SU-DHL-6 (cell line): ENCODE results near the gene ATRIP.
"Not testable (repeated sequence)": the region's sequence is repeated elsewhere in the genome, so short reads cannot be mapped to it uniquely, and the experiment has no call there.

Source experiments
- H2AFZ ChIP-seq: fragments of 200-600 bp; sonication (generic); 2 replicates; pipeline ENCODE4 v1.6.1; 2014; ENCODE audit warnings: low read depth, mild to moderate bottlenecking, moderate library complexity, mixed read lengths, antibody characterized with exemption, low read length; ENCODE audit not compliant: severe bottlenecking
- H3F3A ChIP-seq: fragments of 200-600 bp; shearing (Covaris generic); 2 replicates; pipeline ENCODE4 v1.6.0; 2016; ENCODE audit warnings: antibody characterized with exemption, mild to moderate bottlenecking; ENCODE audit not compliant: insufficient read depth
- H3K27ac ChIP-seq: fragments of 200-600 bp; sonication (generic); 2 replicates; pipeline ENCODE4 v1.5.1; 2016; ENCODE audit warnings: low read depth, mild to moderate bottlenecking, low read length, moderate library complexity, mixed read lengths
- H3K27me3 ChIP-seq: fragments of 200-600 bp; sonication (generic), shearing (Covaris generic); 2 replicates; pipeline ENCODE4 v1.6.0; 2014; ENCODE audit warnings: mild to moderate bottlenecking, low read length
- H3K36me3 ChIP-seq: fragments of 200-600 bp; sonication (generic); 2 replicates; pipeline ENCODE4 v1.6.1; 2014; ENCODE audit warnings: mild to moderate bottlenecking, low read length, mixed read lengths
- H3K4me2 ChIP-seq: fragments of 300-600, 200-600 bp; shearing (Covaris generic), sonication (generic); 2 replicates; pipeline ENCODE4 v1.6.0; 2014; ENCODE audit warnings: low read length, low read depth, mild to moderate bottlenecking; ENCODE audit not compliant: poor library complexity, severe bottlenecking
- H3K4me3 ChIP-seq: fragments of 200-600 bp; sonication (generic); 2 replicates; pipeline ENCODE4 v1.5.1; 2014; ENCODE audit warnings: antibody characterized with exemption, low read length, mild to moderate bottlenecking, mixed read lengths; ENCODE audit not compliant: insufficient read depth, poor library complexity, severe bottlenecking
- H3K79me2 ChIP-seq: fragments of 200-600 bp; sonication (generic); 2 replicates; pipeline ENCODE4 v1.6.1; 2014; ENCODE audit warnings: mild to moderate bottlenecking, low read length, moderate library complexity; ENCODE audit not compliant: insufficient read depth
- H3K9ac ChIP-seq: fragments of 200-600 bp; sonication (generic); 2 replicates; pipeline ENCODE4 v1.7.0; 2014; ENCODE audit warnings: mild to moderate bottlenecking, low read length
- H3K9me2 ChIP-seq: fragments of 200-600 bp; sonication (generic); replicated peaks from 2 replicates; pipeline ENCODE4 v1.6.1; 2014; ENCODE audit warnings: low read length; ENCODE audit not compliant: insufficient read depth
- H3K9me3 ChIP-seq: fragments of 200-600 bp; sonication (generic); 2 replicates; pipeline ENCODE4 v1.6.1; 2014; ENCODE audit warnings: low read length, mixed read lengths; ENCODE audit not compliant: insufficient read depth
- H4K20me1 ChIP-seq: fragments of 200-600 bp; sonication (generic); 2 replicates; pipeline ENCODE4 v1.6.1; 2014; ENCODE audit warnings: low read depth, mild to moderate bottlenecking, antibody characterized with exemption, low read length, moderate library complexity, mixed read lengths
- EZH2phosphoT487 ChIP-seq: fragments of 200-600 bp; sonication (generic), shearing (Covaris generic); conservative IDR thresholded peaks from 2 replicates; pipeline ENCODE4 v1.6.1; 2018; ENCODE audit warnings: mild to moderate bottlenecking, antibody characterized with exemption, low read length, moderate library complexity, mixed read lengths
- TF ChIP-seq, protein P1 (sequence below): fragments of 200-600 bp; sonication (generic); IDR thresholded peaks from one replicate; pipeline ENCODE4 v1.5.1; 2017; ENCODE audit warnings: antibody characterized with exemption, mild to moderate bottlenecking, low read length, moderate library complexity; ENCODE audit not compliant: insufficient read depth, poor library complexity, severe bottlenecking

ATRIP gene

DNA sequence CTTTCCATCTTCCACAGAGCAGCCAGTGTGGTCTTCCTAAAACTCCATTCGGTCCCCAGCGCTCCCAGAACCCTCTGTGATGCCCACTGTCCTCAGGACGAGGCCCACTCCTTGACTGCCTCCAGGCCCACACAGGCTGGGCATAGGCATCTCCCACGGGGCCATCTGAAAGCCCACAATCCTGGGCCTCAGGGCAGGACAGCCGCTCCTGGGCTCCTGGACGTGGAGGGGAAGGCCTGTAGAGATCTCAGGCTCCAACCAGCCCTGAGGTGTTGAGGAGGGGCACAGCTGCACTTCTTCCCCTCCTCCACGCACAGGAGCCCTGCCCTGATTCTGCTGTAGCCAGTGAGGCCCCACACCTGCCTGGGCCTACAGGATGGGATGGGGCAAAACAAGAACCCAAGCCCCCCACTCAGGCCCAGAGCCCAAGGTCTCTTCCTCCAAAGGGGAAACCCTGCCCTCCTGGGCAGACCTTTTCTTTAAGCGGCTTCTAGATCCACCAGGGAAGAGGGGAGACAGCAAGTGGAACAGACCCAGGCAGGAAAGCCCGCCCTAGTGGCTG lies 31.5 kb downstream of the ATRIP start:
- Histone ChIP-seq H2AFZ (no peak overlapping the region), H3K27ac (no peak overlapping the region), H3F3A (peaks cover 7% of the 10 kb centered on the region), H3K9me3 (no peaks in the 10 kb centered on the region), H3K4me3 (no peak overlapping the region), H3K27me3 (no peaks in the 10 kb centered on the region), H3K36me3 (no peaks in the 10 kb centered on the region), H3K79me2 (no peaks in the 10 kb centered on the region), H3K9ac (no peak overlapping the region), H3K4me2 (no peak overlapping the region), H4K20me1 (no peaks in the 10 kb centered on the region), H3K9me2 (no peaks in the 10 kb centered on the region)
- TF ChIP-seq EZH2phosphoT487 = no peak

DNA sequence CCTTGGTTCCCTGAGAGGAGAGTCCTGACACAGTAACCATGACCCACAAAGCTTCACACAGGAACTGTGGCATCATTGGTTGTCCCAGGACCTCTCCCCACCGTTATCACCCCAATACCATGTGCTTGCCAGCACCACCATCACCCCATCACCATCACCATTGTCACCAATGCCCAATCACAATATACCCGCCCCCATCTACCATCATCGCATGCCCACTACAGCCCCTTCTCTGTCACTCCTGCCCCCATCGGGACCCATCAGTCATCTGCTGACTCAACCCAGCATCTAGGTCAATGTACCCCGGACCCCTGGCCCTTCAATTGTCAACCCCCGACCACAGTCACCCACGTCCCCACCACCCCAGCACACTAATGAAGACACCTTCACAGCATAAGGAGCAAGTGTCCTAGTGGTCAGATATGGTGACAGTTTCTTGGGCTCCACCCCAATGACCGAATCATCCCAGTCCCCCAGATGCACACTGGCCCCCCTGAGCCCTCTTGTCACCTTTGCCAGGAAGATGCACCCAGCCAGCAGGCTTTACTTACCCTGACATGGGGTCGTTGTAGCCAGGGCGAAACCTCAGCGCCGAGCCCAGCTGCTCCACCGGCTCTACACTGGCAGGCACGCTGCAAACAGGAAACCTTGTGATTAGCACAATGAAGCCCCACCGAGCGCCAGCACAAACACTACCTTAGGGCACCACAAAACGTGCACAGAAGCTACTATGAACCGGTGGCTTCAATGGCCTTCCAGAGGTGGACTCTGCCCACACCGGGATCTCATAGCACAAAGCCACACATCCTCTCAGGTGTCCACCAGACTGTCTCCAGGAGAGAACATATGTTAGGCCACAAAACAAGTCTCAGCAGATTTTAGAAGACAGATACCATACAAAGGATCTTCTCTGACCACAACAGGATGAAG lies 32.4 kb downstream of the ATRIP start:
- Histone ChIP-seq H3K9me2 (no peaks in the 10 kb centered on the region), H3F3A (peaks cover under 1% of the 10 kb centered on the region; the same call in 1 of the 2 replicates), H3K9me3 (no peaks in the 10 kb centered on the region), H3K4me2 (peak overlapping the region; percentile 49), H4K20me1 (no peaks in the 10 kb centered on the region), H3K36me3 (no peaks in the 10 kb centered on the region), H3K9ac (peak overlapping the region; percentile 39), H3K27me3 (no peaks in the 10 kb centered on the region), H3K4me3 (no peak overlapping the region), H3K79me2 (no peaks in the 10 kb centered on the region), H3K27ac (peak overlapping the region; percentile 45), H2AFZ (peak overlapping the region; percentile 81)
- TF ChIP-seq, protein P1, sequence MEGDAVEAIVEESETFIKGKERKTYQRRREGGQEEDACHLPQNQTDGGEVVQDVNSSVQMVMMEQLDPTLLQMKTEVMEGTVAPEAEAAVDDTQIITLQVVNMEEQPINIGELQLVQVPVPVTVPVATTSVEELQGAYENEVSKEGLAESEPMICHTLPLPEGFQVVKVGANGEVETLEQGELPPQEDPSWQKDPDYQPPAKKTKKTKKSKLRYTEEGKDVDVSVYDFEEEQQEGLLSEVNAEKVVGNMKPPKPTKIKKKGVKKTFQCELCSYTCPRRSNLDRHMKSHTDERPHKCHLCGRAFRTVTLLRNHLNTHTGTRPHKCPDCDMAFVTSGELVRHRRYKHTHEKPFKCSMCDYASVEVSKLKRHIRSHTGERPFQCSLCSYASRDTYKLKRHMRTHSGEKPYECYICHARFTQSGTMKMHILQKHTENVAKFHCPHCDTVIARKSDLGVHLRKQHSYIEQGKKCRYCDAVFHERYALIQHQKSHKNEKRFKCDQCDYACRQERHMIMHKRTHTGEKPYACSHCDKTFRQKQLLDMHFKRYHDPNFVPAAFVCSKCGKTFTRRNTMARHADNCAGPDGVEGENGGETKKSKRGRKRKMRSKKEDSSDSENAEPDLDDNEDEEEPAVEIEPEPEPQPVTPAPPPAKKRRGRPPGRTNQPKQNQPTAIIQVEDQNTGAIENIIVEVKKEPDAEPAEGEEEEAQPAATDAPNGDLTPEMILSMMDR = no peak
- no peak for TF ChIP-seq EZH2phosphoT487

DNA sequence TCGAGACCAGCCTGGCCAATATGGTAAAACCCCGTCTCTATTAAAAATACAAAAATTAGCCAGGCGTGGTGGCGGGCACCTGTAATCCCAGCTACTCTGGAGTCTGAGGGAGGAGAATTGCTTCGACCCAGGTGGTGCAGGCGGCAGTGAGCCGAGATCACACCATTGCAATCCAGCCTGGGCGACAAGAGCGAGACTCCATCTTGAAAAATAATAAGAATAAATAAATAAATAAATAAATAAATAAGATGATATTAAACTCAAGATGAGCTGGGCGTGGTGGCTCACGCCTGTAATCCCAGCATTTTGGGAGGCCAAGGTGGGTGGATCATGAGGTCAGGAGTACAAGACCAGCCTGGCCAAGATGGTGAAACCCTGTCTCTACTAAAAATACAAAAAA lies 34.4 kb downstream of the ATRIP start:
- not testable (repeated sequence) for H3K27me3 ChIP-seq, H3F3A ChIP-seq, H3K9me3 ChIP-seq, H3K27ac ChIP-seq, H3K79me2 ChIP-seq, H3K4me3 ChIP-seq, H3K36me3 ChIP-seq, H4K20me1 ChIP-seq, H3K9ac ChIP-seq, H3K9me2 ChIP-seq, H3K4me2 ChIP-seq, H2AFZ ChIP-seq

DNA sequence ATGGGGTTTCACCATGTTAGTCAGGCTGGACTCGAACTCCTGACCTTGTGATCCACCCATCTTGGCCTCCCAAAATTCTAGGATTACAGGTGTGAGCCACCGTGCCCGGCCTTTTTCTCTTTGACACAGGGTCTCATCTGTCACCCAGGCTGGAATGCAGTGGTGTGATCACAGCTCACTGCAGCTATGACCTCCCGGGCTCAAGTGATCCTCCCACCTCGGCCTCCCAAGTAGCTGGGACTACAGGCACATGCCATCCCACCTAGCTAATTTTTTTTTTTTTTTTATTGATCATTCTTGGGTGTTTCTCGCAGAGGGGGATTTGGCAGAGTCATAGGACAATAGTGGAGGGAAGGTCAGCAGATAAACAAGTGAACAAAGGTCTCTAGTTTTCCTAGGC lies 36.3 kb downstream of the ATRIP start:
- not testable (repeated sequence) for H3K9me2 ChIP-seq, H4K20me1 ChIP-seq, H3K4me3 ChIP-seq, H3K27ac ChIP-seq, H3F3A ChIP-seq, H3K36me3 ChIP-seq, H2AFZ ChIP-seq, H3K9me3 ChIP-seq, H3K4me2 ChIP-seq, H3K79me2 ChIP-seq, H3K9ac ChIP-seq, H3K27me3 ChIP-seq
